ENCODE measurements around the gene TNFSF13.

Gene TNFSF13

DNA sequence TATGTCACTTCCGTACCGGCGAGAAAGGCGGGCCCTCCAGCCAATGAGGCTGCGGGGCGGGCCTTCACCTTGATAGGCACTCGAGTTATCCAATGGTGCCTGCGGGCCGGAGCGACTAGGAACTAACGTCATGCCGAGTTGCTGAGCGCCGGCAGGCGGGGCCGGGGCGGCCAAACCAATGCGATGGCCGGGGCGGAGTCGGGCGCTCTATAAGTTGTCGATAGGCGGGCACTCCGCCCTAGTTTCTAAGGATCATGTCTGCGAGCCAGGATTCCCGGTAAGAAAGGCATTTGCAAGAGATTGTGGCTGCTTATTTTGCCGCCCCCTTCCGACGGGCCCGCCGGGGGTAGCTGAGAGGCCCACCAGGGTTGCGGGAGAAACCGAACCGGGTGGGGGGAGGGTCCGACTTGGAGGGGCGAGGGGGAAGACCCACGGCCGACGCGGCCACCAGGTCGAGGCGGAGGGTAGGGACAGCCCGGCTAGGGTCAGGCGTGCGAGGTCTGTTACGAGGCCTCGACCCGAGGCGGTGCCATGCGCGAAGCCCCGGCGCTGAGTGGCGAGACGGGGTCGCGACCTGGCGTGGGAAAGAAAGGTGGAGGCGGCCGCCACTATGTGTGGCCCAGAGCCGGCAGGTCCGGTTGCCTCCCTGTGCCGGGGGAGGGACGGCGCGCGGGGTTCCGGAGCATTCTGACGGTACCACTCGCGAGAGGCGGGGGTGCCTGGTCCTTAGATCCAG, 14.2 kb downstream of the TNFSF13 start:
- peaks cover 70% of the 10 kb centered on the region for H3K79me2 ChIP-seq (ENCODE audit: low read length)

DNA sequence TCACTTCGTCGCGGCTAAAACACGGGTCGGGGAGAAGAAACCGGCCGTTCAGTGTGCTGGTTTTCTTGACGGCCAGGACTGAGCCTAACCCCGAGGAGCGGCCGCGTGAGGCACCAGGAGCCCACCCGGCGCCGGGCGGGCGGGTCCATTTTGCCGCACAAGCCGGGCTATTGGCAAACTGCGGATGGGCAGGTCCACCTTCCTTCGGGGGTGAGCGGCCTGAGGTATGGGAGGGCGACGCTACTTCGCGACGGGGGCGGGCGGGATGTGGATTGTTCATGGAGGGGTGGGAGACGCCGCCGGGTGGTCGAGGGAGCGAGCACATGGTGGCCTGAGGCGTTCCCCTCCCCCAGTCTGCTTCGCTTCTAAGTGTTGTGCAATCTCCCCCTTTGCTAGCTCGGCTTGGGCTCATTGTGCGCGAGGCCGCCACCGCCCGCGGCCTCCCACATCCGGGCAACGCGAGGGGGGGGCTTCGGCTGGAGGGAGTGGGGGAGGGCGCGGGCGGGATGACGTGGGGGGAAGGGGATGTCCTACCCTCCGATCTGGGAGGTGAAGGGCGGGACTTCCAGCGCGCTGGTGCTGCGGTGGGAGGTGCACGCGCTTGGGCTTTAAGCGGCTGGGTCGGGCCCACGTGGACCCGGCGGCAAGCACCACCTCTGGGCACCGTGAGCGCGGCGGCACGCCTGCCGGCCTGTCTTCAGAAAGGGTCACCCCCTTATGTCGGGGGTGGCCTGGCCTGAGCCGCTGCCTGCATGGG, 15.0 kb downstream of the TNFSF13 start:
- peaks cover 44% of the 10 kb centered on the region for H4K20me1 ChIP-seq (ENCODE audit: insufficient read depth, low read length)
- peaks cover 71% of the 10 kb centered on the region for H3K79me2 ChIP-seq (ENCODE audit: low read length)
- peak overlapping the region; percentile 99 for H3K4me3 ChIP-seq (ENCODE audit: low read length)
- H3K36me3 ChIP-seq (replicated peaks; ENCODE audit: insufficient read depth, low read length) = peaks cover 34% of the 10 kb centered on the region
- H3K9me2 ChIP-seq (replicated peaks; ENCODE audit: insufficient read depth, low read length) = no peaks in the 10 kb centered on the region
- H3K4me1 ChIP-seq (ENCODE audit: low read length) = peaks cover 48% of the 10 kb centered on the region
- H3K4me2 ChIP-seq (ENCODE audit: low read depth, low read length) = peak overlapping the region; percentile 94
- H2AFZ ChIP-seq (ENCODE audit: low read length) = no peak overlapping the region
- no peaks in the 10 kb centered on the region for H3K9me3 ChIP-seq (replicated peaks; ENCODE audit: insufficient read depth, low read length)
- H3F3A ChIP-seq (ENCODE audit: insufficient read depth, low read length) = peaks cover 60% of the 10 kb centered on the region
- peak; percentile 87 for DNase-seq
- TF ChIP-seq EZH2phosphoT487 (IDR thresholded peaks at IDR 0.05; ENCODE audit: low read length) (no peak), EZH2 (optimal IDR thresholded peaks at IDR 0.05; ENCODE audit: low read depth, low read length) (no peak)
- TF ChIP-seq, protein P1, sequence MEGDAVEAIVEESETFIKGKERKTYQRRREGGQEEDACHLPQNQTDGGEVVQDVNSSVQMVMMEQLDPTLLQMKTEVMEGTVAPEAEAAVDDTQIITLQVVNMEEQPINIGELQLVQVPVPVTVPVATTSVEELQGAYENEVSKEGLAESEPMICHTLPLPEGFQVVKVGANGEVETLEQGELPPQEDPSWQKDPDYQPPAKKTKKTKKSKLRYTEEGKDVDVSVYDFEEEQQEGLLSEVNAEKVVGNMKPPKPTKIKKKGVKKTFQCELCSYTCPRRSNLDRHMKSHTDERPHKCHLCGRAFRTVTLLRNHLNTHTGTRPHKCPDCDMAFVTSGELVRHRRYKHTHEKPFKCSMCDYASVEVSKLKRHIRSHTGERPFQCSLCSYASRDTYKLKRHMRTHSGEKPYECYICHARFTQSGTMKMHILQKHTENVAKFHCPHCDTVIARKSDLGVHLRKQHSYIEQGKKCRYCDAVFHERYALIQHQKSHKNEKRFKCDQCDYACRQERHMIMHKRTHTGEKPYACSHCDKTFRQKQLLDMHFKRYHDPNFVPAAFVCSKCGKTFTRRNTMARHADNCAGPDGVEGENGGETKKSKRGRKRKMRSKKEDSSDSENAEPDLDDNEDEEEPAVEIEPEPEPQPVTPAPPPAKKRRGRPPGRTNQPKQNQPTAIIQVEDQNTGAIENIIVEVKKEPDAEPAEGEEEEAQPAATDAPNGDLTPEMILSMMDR (IDR thresholded peaks at IDR 0.05; ENCODE audit: low read length) = no peak
- H3K27ac ChIP-seq (ENCODE audit: low read length) = peak overlapping the region; percentile 93
- H3K9ac ChIP-seq (ENCODE audit: low read length) = peak overlapping the region; percentile 100
- no peaks in the 10 kb centered on the region for H3K27me3 ChIP-seq (replicated peaks; ENCODE audit: insufficient read depth, low read length)

More for the DNA sequence above, 14.2 kb downstream of the TNFSF13 start:
- Histone ChIP-seq H3K27ac (ENCODE audit: low read length) (peak overlapping the region; percentile 93), H3K4me1 (ENCODE audit: low read length) (peaks cover 41% of the 10 kb centered on the region), H3K9ac (ENCODE audit: low read length) (peak overlapping the region; percentile 100), H3K4me2 (ENCODE audit: low read depth, low read length) (peak overlapping the region; percentile 94), H3K9me2 (replicated peaks; ENCODE audit: insufficient read depth, low read length) (no peaks in the 10 kb centered on the region), H3K36me3 (replicated peaks; ENCODE audit: insufficient read depth, low read length) (peaks cover 31% of the 10 kb centered on the region), H3K4me3 (ENCODE audit: low read length) (peak overlapping the region; percentile 99), H3K9me3 (replicated peaks; ENCODE audit: insufficient read depth, low read length) (no peaks in the 10 kb centered on the region), H2AFZ (ENCODE audit: low read length) (no peak overlapping the region), H3F3A (ENCODE audit: insufficient read depth, low read length) (peaks cover 54% of the 10 kb centered on the region), H4K20me1 (ENCODE audit: insufficient read depth, low read length) (peaks cover 40% of the 10 kb centered on the region), H3K27me3 (replicated peaks; ENCODE audit: insufficient read depth, low read length) (no peaks in the 10 kb centered on the region)
- TF ChIP-seq EZH2 (optimal IDR thresholded peaks at IDR 0.05; ENCODE audit: low read depth, low read length) = no peak
- TF ChIP-seq, protein P1 (IDR thresholded peaks at IDR 0.05; ENCODE audit: low read length) = no peak
- no peak for TF ChIP-seq EZH2phosphoT487 (IDR thresholded peaks at IDR 0.05; ENCODE audit: low read length)
- peak; percentile 100 for DNase-seq

DNA sequence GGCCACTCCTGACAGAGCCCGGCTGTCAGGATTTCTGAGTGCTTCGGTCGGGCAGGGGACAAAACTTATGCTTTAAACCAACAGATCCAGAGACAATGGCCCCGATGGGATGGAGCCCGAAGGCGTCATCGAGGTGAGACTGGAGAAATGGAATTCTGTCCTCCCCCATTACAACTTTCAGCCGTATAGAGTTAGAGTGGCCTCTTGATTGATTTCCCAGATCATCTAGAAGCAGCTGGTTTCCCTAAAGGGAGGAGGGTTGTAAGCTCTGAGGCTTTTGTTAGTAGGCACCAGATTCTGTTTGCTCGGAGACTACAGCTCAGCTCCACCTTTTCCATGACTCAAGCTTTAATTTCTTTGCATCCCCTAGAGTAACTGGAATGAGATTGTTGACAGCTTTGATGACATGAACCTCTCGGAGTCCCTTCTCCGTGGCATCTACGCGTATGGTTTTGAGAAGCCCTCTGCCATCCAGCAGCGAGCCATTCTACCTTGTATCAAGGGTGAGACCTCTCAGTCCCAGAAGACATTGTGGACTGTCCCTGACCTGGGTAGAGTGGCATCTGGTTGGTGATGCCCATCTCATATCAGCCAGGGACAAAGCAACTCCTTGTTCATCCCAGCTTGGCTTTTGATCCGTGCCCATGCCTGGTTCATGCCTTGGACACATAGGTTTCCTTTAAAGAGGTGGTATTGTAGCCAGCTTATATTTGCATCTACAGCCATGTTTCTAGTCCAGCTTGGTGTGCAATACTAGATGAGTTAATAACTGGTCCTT, 15.8 kb downstream of the TNFSF13 start:
- H3K27me3 ChIP-seq (replicated peaks; ENCODE audit: insufficient read depth, low read length) = no peaks in the 10 kb centered on the region
- H3K4me2 ChIP-seq (ENCODE audit: low read depth, low read length) = peak overlapping the region; percentile 94
- H3K9me2 ChIP-seq (replicated peaks; ENCODE audit: insufficient read depth, low read length) = no peaks in the 10 kb centered on the region
- no peaks in the 10 kb centered on the region for H3K9me3 ChIP-seq (replicated peaks; ENCODE audit: insufficient read depth, low read length)
- H3K9ac ChIP-seq (ENCODE audit: low read length) = peak overlapping the region; percentile 100
- peaks cover 71% of the 10 kb centered on the region for H3K79me2 ChIP-seq (ENCODE audit: low read length)
- H4K20me1 ChIP-seq (ENCODE audit: insufficient read depth, low read length) = peaks cover 51% of the 10 kb centered on the region
- peak overlapping the region; percentile 93; the same call in 1 of the 2 replicates for H3K27ac ChIP-seq (ENCODE audit: low read length)
- H3K36me3 ChIP-seq (replicated peaks; ENCODE audit: insufficient read depth, low read length) = peaks cover 34% of the 10 kb centered on the region
- TF ChIP-seq, protein P1 (IDR thresholded peaks at IDR 0.05; ENCODE audit: low read length) = no peak
- TF ChIP-seq EZH2 (optimal IDR thresholded peaks at IDR 0.05; ENCODE audit: low read depth, low read length) = no peak
- TF ChIP-seq EZH2phosphoT487 (IDR thresholded peaks at IDR 0.05; ENCODE audit: low read length) = no peak
- no peak overlapping the region for H2AFZ ChIP-seq (ENCODE audit: low read length)
- peaks cover 69% of the 10 kb centered on the region for H3F3A ChIP-seq (ENCODE audit: insufficient read depth, low read length)
- DNase-seq = no peak
- peaks cover 56% of the 10 kb centered on the region for H3K4me1 ChIP-seq (ENCODE audit: low read length)
- H3K4me3 ChIP-seq (ENCODE audit: low read length) = peak overlapping the region; percentile 99
